Cardiac muscle cell (in vitro differentiated cells and primary cell): Measurements from ENCODE around the gene SUPT4H1. TPM values are rescaled to one million over a fixed set of nuclear protein-coding genes. Genes with fewer than 3 reads are reported as not detected.

Experiments
- DNase-seq, 2 donors: peaks; one replicate each; pipeline versions ENCODE4 v3.0.0 to v3.0.0-alpha.2; 2010 to 2017; ENCODE audit warnings: low read depth in 1 of 2, low spot score in 1 of 2
- H3K27ac ChIP-seq: fragments of 200-600 bp; sonication (generic); 2 replicates; pipeline ENCODE4 v1.5.1; 2016
- H3K27me3 ChIP-seq: fragments of 200-600 bp; sonication (generic); 2 replicates; pipeline ENCODE4 v1.6.0; 2016; ENCODE audit warnings: control low read depth
- H3K36me3 ChIP-seq: fragments of 200-600 bp; sonication (generic); 2 replicates; pipeline ENCODE4 v1.5.1; 2016; ENCODE audit warnings: control low read depth
- H3K4me1 ChIP-seq: fragments of 200-600 bp; sonication (generic); 2 replicates; pipeline ENCODE4 v1.8.1; 2017; ENCODE audit warnings: low read depth, mild to moderate bottlenecking, mixed run types
- H3K4me3 ChIP-seq: fragments of 200-600 bp; sonication (generic); 2 replicates; pipeline ENCODE4 v1.5.1; 2016; ENCODE audit warnings: mild to moderate bottlenecking
- H3K9me3 ChIP-seq: fragments of 200-600 bp; sonication (generic); 2 replicates; pipeline ENCODE4 v1.5.1; 2017; ENCODE audit warnings: low read depth, mild to moderate bottlenecking, control low read depth
- CTCF ChIP-seq: IDR thresholded peaks from 2 replicates; pipeline ENCODE4 v1.5.1; 2012; ENCODE audit warnings: low read depth, mild to moderate bottlenecking, low read length
- polyA plus RNA-seq: library from polyadenylated mRNA; unstranded; fragments of >200 nt; fragmentation: Nextera tagmentation; extraction: Ambion mirVana; gene quantifications from 2 replicates; pipeline ENCODE4 v1.2.1, GENCODE V29; 2016
- total RNA-seq: library from RNA; depleted of rRNA; stranded (reverse); fragments of >200 nt; gene quantifications from 2 replicates; pipeline ENCODE4 v1.2.3, GENCODE V29; 2016

Gene SUPT4H1
- total and polyA plus RNA-seq, 2 experiments from 2014 or later: 97.9 to 152 TPM

DNA sequence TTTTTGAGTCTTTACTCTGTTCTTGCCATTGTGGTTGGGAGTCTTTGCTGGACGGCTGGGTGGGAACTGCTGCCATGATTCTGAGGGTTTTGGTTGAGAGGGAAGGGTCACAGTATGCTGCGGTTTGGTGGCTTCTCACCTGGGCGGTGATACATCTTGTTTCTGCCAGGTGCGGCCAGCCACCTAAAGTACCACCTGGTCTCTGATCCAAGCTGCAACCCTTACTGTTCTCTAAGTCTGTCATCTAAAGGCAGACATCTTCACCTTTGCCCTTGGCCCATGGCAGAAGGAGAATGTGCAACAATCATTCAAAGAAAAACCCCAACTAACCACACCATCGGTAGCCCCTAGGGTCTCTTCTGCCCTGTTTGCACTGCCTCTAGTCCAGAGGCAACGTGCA lies 51.7 kb downstream of the SUPT4H1 start:
- no peak overlapping the region for H3K27ac ChIP-seq
- no peak overlapping the region for H3K4me3 ChIP-seq
- peaks cover 3% of the 10 kb centered on the region for H3K27me3 ChIP-seq
- no peaks in the 10 kb centered on the region for H3K36me3 ChIP-seq
- no peak for DNase-seq
- TF ChIP-seq CTCF: no peak
- no peaks in the 10 kb centered on the region for H3K4me1 ChIP-seq
- no peaks in the 10 kb centered on the region for H3K9me3 ChIP-seq

Other genes with a start within 250 kb of the SUPT4H1 start
- gene OR4D1, start 203.8 kb downstream of the SUPT4H1 start, total RNA-seq: 0.04 TPM in 1 of 2 replicates, not detected in the other
- gene OR4D1, start 203.8 kb downstream of the SUPT4H1 start, polyA plus RNA-seq: not detected in 2 replicates
- not detected in 2 replicates for gene OR4D2, start 185.2 kb downstream of the SUPT4H1 start, total RNA-seq
- gene OR4D2, start 185.2 kb downstream of the SUPT4H1 start, polyA plus RNA-seq: not detected in 2 replicates
- gene EPX, start 159.5 kb downstream of the SUPT4H1 start, total RNA-seq: not detected in 2 replicates
- not detected in 2 replicates for gene EPX, start 159.5 kb downstream of the SUPT4H1 start, polyA plus RNA-seq
- 18.0 and 29.7 TPM in 2 replicates for gene MKS1, start 132.9 kb downstream of the SUPT4H1 start, total RNA-seq
- gene MKS1, start 132.9 kb downstream of the SUPT4H1 start, polyA plus RNA-seq: 28.6 and 42.7 TPM in 2 replicates
- not detected in 2 replicates for gene LPO, start 113.6 kb downstream of the SUPT4H1 start, total RNA-seq
- not detected in 2 replicates for gene LPO, start 113.6 kb downstream of the SUPT4H1 start, polyA plus RNA-seq
- not detected in 2 replicates for gene MPO, start 71.3 kb downstream of the SUPT4H1 start, total RNA-seq
- gene MPO, start 71.3 kb downstream of the SUPT4H1 start, polyA plus RNA-seq: not detected in 2 replicates
- gene TSPOAP1, start 23.4 kb downstream of the SUPT4H1 start, total RNA-seq: 45.1 and 92.1 TPM in 2 replicates
- gene TSPOAP1, start 23.4 kb downstream of the SUPT4H1 start, polyA plus RNA-seq: 77.5 and 85.3 TPM in 2 replicates
- gene RNF43, start 65.3 kb upstream of the SUPT4H1 start, total RNA-seq: 8.6 and 8.7 TPM in 2 replicates
- gene RNF43, start 65.3 kb upstream of the SUPT4H1 start, polyA plus RNA-seq: 5.0 and 9.4 TPM in 2 replicates
- 0.03 and 0.07 TPM in 2 replicates for gene HSF5, start 136.2 kb upstream of the SUPT4H1 start, total RNA-seq
- not detected in 2 replicates for gene HSF5, start 136.2 kb upstream of the SUPT4H1 start, polyA plus RNA-seq
- 29.9 and 47.7 TPM in 2 replicates for gene MTMR4, start 162.4 kb upstream of the SUPT4H1 start, total RNA-seq
- 26.0 and 30.4 TPM in 2 replicates for gene MTMR4, start 162.4 kb upstream of the SUPT4H1 start, polyA plus RNA-seq